Esophagus squamous epithelium (tissue), 5 donors: ENCODE results near the gene GJB3. TPM values are rescaled to one million over a fixed set of nuclear protein-coding genes. Genes with fewer than 3 reads are reported as not detected.

ENCODE experiments used
- DNase-seq: peaks from one replicate; lab custom pipeline; 2025; lab: John Stamatoyannopoulos, UW
- H3K27ac ChIP-seq, 4 donors: fragments of 200-600 bp; sonication (generic); one replicate each; pipeline ENCODE4 v1.5.1; 2016 to 2019; ENCODE audit warnings: mild to moderate bottlenecking in 1 of 4
- H3K27me3 ChIP-seq, 4 donors: fragments of 200-600 bp; sonication (generic); 1 replicate in 3 of 4; 2 replicates in 1 of 4; pipeline versions ENCODE4 v1.5.1 to v1.6.0; 2017 to 2021; ENCODE audit warnings: antibody characterized with exemption in 1 of 4
- H3K36me3 ChIP-seq, 3 donors: fragments of 200-600 bp; sonication (generic); one replicate each; pipeline ENCODE4 v1.5.1; 2016 to 2019
- H3K4me1 ChIP-seq, 3 donors: fragments of 200-600 bp; sonication (generic); one replicate each; pipeline ENCODE4 v1.5.1; 2017 to 2019
- H3K4me3 ChIP-seq, 4 donors: fragments of 200-600 bp; sonication (generic); 1 replicate in 3 of 4; 2 replicates in 1 of 4; pipeline ENCODE4 v1.5.1; 2016 to 2019; ENCODE audit warnings: mild to moderate bottlenecking in 2 of 4, moderate library complexity in 1 of 4
- H3K9me3 ChIP-seq, 3 donors: fragments of 200-600 bp; sonication (generic); one replicate each; pipeline ENCODE4 v1.5.1; 2016 to 2019
- POLR2A ChIP-seq, 4 donors: fragments of 450-650 bp; IDR thresholded peaks; one replicate each; pipeline ENCODE4 v1.6.1; 2017; ENCODE audit warnings: antibody characterized with exemption in 4 of 4, mild to moderate bottlenecking in 4 of 4, moderate library complexity in 3 of 4
- WGBS, 2 donors: methylation state at CpG; one replicate each; pipeline ENCODE4 v1.1.5; 2018; 5-methylcytosine and 5-hydroxymethylcytosine counted together
- intact Hi-C: fragments of 100-400 bp; cut with DNase I; formaldehyde crosslinking; loops from one replicate; pipeline ENCODE4 v1.15.0; 2022
- total RNA-seq, 4 donors: library from RNA; depleted of rRNA; stranded (reverse); fragments of >200 nt; gene quantifications; one replicate each; pipeline ENCODE4 v1.1.0, GENCODE V29; 2016
- TF ChIP-seq, protein P1 (sequence below), 6 experiments: fragments of 450-650 bp in 4 of 6; fragments of 200-600 bp in 2 of 6; sonication (generic) in 2 of 6; IDR thresholded peaks; one replicate each; pipeline ENCODE4 v1.5.1; 2016 to 2019; ENCODE audit warnings: antibody characterized with exemption in 6 of 6, mild to moderate bottlenecking in 4 of 6, moderate library complexity in 4 of 6
- donor health status: DM: yes; HTN: yes; CAD: no.

Gene GJB3
- total RNA-seq, 4 donors from 2014 or later, result 82.6 to 123 (median 94.4) TPM

DNA sequence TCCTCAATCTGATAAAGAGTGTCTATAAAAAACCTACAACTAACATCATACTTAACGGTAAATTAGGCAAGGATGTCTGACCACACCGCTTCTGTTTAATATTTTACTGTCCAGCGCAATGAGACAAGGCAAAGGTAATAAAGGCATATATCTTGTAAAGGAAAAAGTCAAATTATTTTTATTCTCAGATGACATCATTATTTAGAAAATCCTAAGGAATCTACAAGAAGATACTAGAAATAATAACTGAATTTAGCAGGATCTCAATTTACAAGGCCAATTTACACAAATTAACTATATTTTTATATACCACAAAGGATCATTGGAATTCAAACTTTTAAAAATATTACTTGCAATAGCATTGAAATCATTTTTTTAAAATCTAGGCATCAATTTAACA is 41.2 kb downstream of the GJB3 start:
- intact Hi-C loops, result no loop called here

DNA sequence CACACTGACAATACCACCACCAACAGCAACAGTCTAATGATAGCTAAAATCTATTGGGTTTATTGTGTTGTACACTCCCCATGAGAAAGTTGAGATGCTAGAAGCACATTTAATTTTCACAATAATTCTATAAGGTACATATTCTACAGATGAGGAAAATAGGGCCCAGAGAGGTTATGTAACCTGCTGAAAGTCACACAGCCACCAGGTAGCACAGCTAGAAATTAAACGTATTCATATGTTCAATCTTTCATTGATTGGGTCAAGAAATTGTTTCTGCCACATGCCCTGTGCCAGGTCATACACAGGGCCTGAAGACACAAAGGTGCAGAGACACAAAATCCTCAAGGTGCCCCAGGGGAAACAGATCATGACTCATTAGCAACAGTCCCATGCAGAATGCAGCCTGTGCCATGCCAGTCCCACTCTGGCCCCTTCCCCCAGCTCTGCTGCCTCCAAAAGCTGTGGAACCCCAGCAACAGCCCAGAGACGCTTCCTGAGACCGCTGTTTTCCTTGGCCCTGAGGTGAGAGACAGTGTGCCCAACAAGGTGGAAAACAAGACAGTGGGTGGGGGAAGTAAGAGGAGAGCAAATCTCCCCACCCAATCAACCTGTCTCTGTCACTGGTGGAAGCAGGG is 43.9 kb downstream of the GJB3 start:
- WGBS, 2 donors, result 57 to 79% methylated on average over 1 of the region's 3 CpGs
- Histone ChIP-seq H3K4me1 (peaks cover 0 to 9% (median 0%) of the 10 kb centered on the region in 3 donors), H3K9me3 (no peaks in the 10 kb centered on the region), H3K4me3 (no peak overlapping the region), H3K36me3 (no peaks in the 10 kb centered on the region), H3K27ac (peak overlapping the region in 1 of 4 donors; percentile 18), H3K27me3 (no peaks in the 10 kb centered on the region)
- DNase-seq, result no peak
- intact Hi-C loops, result no loop called here
- TF ChIP-seq, protein P1, sequence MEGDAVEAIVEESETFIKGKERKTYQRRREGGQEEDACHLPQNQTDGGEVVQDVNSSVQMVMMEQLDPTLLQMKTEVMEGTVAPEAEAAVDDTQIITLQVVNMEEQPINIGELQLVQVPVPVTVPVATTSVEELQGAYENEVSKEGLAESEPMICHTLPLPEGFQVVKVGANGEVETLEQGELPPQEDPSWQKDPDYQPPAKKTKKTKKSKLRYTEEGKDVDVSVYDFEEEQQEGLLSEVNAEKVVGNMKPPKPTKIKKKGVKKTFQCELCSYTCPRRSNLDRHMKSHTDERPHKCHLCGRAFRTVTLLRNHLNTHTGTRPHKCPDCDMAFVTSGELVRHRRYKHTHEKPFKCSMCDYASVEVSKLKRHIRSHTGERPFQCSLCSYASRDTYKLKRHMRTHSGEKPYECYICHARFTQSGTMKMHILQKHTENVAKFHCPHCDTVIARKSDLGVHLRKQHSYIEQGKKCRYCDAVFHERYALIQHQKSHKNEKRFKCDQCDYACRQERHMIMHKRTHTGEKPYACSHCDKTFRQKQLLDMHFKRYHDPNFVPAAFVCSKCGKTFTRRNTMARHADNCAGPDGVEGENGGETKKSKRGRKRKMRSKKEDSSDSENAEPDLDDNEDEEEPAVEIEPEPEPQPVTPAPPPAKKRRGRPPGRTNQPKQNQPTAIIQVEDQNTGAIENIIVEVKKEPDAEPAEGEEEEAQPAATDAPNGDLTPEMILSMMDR (IDR thresholded peaks at IDR 0.05), result no peak
- TF ChIP-seq POLR2A (IDR thresholded peaks at IDR 0.05), result no peak

More for the DNA sequence above, 41.2 kb downstream of the GJB3 start:
- no peaks in the 10 kb centered on the region for H3K9me3 ChIP-seq
- 82 to 88% methylated on average over 3 of the region's 3 CpGs for WGBS, 2 donors
- H3K36me3 ChIP-seq, result no peaks in the 10 kb centered on the region
- DNase-seq, result no peak
- peaks cover 0 to 9% (median 0%) of the 10 kb centered on the region in 3 donors for H3K4me1 ChIP-seq
- no peak overlapping the region for H3K4me3 ChIP-seq
- H3K27ac ChIP-seq, result no peak overlapping the region
- TF ChIP-seq, protein P1 (IDR thresholded peaks at IDR 0.05), result no peak
- TF ChIP-seq POLR2A (IDR thresholded peaks at IDR 0.05), result no peak
- H3K27me3 ChIP-seq, result no peaks in the 10 kb centered on the region

DNA sequence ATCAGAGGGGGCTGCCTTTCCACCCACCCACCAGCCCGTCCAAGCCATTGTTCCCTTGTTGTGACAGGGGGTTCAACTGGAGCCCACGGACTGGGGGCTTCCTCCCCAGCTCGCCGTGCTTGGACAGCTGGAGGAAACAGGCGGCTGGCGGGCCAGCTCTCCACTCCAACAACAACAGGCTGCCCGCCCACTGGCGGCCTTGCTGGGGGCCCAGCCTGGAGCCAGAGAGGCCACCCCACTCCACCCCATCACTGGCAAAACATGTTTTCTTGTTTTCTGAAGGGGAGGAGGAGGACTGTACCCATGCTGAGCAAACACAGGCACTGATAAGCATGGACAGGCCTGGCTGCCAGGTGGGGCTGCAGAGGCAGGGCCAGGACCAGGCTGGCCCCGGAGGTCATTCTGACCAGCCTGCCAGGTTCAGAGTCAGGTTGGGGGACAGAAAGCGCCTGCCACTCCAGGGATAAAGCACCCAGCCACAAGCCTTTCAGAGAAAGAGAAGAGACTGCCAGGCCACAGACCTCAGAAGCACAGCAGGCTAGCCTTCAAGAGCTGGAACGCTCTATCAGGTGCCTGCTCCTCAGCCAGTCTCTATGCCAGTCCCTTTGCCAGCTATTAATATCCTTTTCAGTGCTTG is 44.6 kb downstream of the GJB3 start:
- TF ChIP-seq, protein P1 (IDR thresholded peaks at IDR 0.05), result no peak
- no peak for TF ChIP-seq POLR2A (IDR thresholded peaks at IDR 0.05)
- DNase-seq, result no peak
- Histone ChIP-seq H3K4me1 (peaks cover 0 to 9% (median 0%) of the 10 kb centered on the region in 3 donors), H3K27me3 (no peaks in the 10 kb centered on the region), H3K36me3 (no peaks in the 10 kb centered on the region), H3K4me3 (no peak overlapping the region), H3K27ac (peak overlapping the region in 1 of 4 donors; percentile 18), H3K9me3 (no peaks in the 10 kb centered on the region)
- intact Hi-C loops, result no loop called here
- 92 to 100% methylated on average over 1 to 2 of the region's 11 CpGs for WGBS, 2 donors

DNA sequence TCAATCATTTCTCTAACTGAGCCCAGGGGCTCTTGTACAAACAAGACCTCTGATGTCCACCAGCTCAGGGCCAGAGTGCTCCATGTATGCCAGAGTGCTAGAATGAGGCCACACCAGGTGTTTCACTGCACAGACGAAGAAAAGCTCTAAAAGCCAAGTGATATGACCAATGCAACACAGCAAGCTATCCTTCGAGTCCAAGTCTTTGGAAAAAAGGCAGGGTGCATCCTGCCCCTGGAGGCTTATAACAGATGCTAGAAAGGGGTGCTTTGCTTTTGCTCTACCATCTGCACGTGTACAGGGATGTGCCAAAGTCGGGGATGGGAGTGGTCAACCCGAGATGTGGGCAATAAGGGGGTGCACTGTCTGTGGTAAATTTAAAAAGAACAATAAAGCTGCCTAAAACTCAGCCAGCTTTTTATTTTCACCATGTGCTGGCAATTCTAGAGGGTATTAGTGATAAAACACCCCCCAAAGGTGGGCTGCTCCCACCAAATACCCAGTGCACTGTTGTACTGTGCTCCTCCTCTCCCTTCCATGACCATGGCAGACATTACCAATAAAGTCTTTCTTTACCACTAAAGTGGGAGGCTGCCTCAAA is 46.4 kb downstream of the GJB3 start:
- H3K4me1 ChIP-seq, result peaks cover 0 to 18% (median 0%) of the 10 kb centered on the region in 3 donors
- no peak overlapping the region for H3K27ac ChIP-seq
- no peak for DNase-seq
- no peak for TF ChIP-seq POLR2A (IDR thresholded peaks at IDR 0.05)
- TF ChIP-seq, protein P1 (IDR thresholded peaks at IDR 0.05), result no peak
- intact Hi-C loops, result no loop called here
- H3K36me3 ChIP-seq, result no peaks in the 10 kb centered on the region
- no peaks in the 10 kb centered on the region for H3K27me3 ChIP-seq
- H3K4me3 ChIP-seq, result no peak overlapping the region
- WGBS, 2 donors, result 71 to 74% methylated on average over 5 of the region's 5 CpGs
- H3K9me3 ChIP-seq, result no peaks in the 10 kb centered on the region

DNA sequence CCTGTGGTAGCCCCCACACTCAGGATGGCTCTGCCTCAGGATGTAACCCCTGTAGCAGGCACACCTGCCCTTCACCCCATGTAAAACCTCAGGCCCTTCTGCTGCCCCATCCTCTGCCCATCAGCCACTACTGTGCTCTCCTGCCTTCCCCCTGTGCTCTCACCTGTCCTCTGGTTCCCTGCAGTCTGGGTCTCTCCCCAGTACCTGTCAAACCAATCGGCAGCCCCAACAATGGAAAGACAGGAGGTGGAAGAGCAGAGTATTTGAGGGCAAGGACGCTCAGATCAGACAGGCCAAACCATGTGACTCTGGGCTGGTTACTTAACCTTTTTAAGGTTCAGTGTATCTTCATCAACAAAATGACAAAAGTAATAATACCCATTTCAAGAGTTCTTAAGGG is 47.6 kb downstream of the GJB3 start:
- H3K27me3 ChIP-seq, result no peaks in the 10 kb centered on the region
- no peak overlapping the region for H3K4me3 ChIP-seq
- no peaks in the 10 kb centered on the region for H3K36me3 ChIP-seq
- TF ChIP-seq POLR2A (IDR thresholded peaks at IDR 0.05), result no peak
- TF ChIP-seq, protein P1 (IDR thresholded peaks at IDR 0.05), result no peak
- DNase-seq, result no peak
- WGBS, 2 donors, result 50 to 83% methylated on average over 2 of the region's 2 CpGs
- intact Hi-C loops, result no loop called here
- peak overlapping the region in 1 of 4 donors; percentile 0 for H3K27ac ChIP-seq
- no peaks in the 10 kb centered on the region for H3K9me3 ChIP-seq
- peaks cover 0 to 23% (median 0%) of the 10 kb centered on the region in 3 donors for H3K4me1 ChIP-seq
